GM21447 (cell line): ENCODE data around the gene NPVF.

ENCODE experiments used
- ATAC-seq: cut with Tn5 transposase; IDR thresholded peaks from one replicate; pipeline ENCODE4 v1.9.1; 2021; ENCODE audit not compliant: unreplicated experiment

Gene NPVF

DNA sequence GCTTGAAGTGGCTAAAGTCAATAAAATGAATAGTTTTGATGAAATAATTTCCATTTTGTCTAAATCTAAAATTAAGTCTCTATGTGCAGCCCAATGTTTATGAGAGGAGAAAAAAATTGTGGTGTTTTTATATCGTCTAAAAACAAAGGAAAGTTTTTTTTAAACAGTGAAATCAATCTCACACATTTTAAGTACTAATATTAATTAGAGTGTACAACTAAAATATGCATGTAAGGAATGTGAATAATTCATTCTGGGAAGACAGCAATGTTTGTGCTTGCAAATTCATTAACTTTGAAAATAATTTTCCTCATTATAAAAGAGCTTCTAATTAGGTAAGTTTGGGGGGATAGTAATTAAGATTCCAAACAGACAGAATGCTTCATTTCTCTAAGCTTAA is at the start of gene NPVF:
TSS of gene NPVF (minus strand) at position 101 of the 400 bp plus-strand sequence. CDS start at position 54, 47 bp downstream.
- ATAC-seq = no peak

DNA sequence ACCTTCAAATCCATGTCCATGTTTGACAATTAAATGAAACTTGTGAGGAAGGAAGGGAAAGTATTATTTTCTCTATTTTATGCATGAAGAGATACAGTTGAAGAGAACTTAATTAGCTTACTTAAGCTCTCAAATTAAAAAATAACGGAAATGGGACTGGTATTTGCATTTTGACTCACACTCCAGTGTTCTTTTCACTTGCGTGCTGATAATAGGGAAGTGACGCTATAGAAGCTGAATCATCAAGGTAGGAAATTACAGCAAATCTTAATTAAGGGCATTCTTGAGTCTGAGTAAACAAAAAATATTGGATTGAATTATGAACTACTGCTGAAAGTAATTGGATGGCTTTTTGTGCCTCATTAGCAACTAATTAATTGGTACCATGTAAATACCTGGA is 44.0 kb upstream of the NPVF start:
- no peak for ATAC-seq

DNA sequence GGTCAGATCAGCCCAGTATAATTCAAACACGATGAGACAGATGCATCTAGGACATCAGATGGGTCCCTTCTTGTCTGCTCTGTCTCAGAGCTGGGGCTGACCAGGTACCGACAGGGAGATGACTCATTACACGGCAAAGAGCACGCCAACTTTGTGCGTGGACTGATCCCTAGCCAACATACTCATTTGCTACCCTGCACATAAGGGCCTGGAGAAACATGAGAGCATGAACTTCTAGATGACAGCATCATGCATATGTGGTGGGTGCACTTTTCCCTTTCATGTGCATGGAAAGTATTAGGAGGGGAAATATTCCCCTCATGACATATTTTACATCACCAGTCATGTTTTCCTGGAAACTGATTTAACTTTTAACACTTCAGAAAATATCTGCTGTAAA is 35.1 kb upstream of the NPVF start:
- no peak for ATAC-seq

DNA sequence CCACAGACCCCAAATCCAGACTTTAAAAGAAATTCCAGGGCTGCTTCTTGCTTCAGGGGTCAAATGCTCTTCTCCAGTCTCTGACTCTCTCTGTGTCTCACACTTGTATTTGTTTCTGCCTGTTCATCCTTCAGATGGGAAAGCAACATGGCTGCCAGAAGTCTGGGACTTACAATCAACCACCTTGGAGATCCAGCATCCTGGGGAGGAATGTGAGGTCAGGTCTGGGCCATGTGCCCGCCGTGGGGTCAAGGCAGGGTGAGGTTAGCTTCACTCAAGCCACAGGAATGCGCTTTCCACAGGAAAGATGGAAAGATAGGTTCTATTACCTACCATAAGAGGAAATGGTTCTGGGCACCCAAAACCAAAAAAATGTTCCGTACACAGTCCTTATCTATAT is 34.3 kb upstream of the NPVF start:
- no peak for ATAC-seq

DNA sequence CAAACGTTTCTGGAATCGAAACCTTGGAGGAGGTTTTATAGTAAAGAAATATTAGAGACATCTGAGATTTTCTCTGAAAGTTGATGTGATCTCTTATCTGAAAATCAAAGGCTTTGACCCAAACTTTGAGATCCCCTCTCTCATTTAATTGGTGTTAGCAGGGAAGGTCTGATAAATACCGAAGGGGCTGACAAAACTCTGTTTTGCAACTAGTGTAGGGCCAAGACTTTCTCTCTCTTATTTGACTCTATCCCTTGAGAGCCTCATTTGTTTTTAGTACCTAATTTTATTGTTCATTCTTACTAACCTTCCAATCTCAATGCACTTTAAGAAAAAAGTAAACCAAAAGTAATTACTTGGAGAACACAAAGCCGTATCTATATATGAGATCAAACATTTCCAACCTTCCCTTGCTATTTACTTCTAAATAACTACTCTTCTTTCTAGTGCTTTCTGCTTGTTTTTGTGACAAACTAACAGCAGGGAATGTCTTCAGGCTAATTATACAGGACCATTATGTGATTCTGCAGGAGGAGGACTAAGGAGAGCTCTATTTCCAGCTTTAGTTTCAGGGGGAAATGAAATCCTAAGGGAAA is 33.4 kb upstream of the NPVF start:
- no peak for ATAC-seq

DNA sequence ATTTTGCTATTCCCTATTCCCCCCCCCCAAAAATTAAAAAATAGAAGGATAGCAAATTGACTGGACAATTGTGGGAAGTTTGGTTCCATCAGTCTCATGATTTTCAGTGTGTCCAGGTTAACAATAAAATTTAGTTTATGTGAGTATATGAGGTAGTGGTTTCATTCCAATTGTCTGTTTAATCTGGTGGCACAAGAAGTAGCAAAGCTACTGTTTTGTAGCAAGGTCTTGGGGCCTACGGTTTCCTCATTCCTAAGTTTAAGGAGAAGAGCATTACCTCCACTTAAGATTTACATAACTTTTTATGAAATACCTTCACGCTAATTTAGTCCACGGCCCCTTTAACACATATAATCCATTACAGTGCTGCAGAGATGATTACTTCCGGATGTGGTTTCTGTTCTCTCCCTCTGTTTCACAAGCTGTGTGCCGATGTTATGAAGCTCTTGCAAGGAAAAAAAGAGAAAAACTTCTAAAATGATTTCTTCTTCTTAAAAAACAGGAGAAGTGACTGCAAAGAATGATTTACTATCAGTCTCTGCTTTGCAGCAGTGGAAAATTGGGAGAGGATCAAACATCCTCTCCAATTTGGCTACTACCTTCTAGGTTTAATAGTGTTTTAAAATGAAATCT is 32.7 kb upstream of the NPVF start:
- no peak for ATAC-seq

GRCh38 chr7:25259487-25260243 is 31.4 kb upstream of the NPVF start:
- peak; percentile 81 for ATAC-seq

GRCh38 chr7:25256333-25256819 is 28.1 kb upstream of the NPVF start:
- no peak for ATAC-seq

- no peak for ATAC-seq
Observed at GRCh38 chr7:25255611-25256332, 27.5 kb upstream of the NPVF start.

GRCh38 chr7:25254604-25255003 is 26.3 kb upstream of the NPVF start:
- ATAC-seq = no peak

- ATAC-seq = no peak
Observed at GRCh38 chr7:25253714-25254113, 25.4 kb upstream of the NPVF start.

DNA sequence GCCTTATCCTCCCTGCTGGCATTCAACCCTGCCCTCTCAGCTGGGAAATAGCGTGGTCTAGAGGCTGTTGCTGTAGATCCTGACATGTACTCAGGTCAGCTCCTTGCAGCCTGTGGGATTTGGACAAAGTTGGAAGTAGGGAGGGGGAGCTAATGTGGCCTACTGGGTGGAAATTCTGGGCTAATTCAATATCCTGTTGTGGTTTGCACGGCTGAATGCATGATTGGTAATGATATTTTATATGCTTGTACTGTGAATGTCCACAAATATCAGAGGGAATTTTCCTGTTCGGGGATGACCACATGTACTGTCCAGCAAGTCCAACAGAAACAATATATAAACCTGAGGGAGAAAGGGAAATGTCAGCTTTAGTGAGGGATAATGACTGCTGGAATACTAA is 22.1 kb upstream of the NPVF start:
- ATAC-seq = no peak

DNA sequence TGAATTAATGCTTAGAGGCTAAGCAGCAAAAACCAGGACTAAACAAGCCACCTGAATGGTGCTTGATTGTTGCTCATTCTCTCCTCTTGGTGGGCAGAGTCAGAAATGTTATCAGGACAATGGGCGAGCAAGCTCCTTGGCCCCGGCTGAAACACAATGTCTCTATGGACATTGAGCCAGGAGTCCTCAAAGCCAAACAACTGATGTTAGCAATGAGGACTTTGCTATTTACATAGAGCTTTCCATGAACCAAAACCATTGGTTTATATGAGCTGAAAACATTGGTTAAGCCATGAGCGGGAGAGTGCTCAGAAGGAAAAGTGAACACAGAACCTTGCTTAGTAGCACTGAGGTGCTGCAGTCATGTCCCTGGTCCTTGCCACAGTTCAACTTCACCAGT is 21.5 kb upstream of the NPVF start:
- no peak for ATAC-seq

DNA sequence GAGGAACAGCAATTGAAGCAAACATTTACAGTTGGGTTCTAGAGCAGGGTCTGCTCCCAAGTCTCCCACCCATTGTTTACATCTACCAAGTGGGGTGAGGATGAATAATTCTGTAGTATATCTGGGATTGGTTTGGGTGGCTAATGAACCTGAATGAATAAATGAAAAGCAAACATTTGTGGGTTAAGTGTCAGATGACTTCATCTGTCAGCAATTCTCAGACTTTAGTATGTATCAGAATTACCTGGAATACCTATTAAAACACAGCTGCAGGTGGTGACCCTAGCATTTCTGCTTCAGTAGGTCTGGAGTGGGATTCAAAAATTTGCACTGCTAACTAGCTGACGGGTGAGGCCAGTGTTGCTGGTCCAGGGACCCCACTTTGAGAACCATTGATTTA is 18.0 kb upstream of the NPVF start:
- ATAC-seq = no peak

DNA sequence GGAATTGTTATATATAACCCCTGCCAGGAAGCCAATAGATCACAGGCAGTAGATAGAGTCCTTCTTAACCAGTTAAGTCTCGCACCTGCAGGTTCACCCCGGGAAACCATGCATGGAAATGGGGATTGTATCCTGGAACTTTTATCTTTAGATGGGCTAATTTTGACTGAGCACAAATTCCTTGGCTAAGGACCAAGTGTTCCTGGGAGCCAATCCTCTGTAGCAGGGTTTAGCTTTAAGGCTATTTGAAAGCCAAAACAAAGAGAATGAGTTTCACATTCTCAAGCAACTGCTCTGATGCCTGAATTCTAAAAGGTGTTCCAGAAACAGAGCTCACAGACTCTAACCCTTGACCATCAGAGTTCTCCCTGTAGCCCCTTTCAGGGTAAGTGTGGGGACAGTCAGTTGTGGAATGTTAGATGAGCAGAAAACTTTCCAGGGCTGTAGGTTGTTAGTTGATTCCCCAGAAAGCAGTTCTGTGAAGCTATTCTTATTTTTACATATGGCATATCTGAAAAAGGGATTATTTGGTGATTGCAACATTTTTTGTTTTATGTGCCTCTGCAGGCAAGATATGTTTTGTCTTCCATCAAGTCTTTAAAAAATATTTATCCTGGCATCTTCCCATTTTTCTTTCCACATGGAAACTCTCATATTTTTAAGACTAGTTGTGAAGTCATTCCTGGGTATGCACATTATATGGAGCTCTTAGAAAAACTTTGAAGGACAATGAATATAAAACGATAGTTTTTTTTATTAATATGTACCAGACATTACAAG is 16.2 kb upstream of the NPVF start:
- no peak for ATAC-seq

- no peak for ATAC-seq
Observed at GRCh38 chr7:25242678-25243077, 14.4 kb upstream of the NPVF start.

- no peak for ATAC-seq
Observed at GRCh38 chr7:25240896-25241295, 12.6 kb upstream of the NPVF start.

GRCh38 chr7:25240340-25240739 is 12.1 kb upstream of the NPVF start:
- no peak for ATAC-seq

DNA sequence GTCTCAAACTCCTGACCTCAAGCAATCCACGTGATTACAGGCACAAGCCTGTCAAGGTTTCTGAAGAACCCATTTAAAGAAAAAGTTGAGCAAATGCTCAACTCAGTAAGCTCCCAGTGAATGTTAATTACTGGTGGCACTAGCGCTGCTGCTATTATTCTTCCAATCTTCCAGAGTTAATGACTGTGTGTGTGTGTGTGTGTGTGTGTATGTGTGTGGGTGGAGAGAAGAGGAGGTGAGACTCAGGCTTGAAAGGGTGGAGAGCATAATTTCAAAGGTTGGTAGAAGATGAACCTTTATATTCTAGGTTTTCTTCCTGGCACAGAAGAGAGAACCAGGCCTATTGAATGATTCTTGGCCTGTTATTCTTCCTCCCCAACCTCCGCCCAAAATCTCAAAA is 11.6 kb upstream of the NPVF start:
- no peak for ATAC-seq

DNA sequence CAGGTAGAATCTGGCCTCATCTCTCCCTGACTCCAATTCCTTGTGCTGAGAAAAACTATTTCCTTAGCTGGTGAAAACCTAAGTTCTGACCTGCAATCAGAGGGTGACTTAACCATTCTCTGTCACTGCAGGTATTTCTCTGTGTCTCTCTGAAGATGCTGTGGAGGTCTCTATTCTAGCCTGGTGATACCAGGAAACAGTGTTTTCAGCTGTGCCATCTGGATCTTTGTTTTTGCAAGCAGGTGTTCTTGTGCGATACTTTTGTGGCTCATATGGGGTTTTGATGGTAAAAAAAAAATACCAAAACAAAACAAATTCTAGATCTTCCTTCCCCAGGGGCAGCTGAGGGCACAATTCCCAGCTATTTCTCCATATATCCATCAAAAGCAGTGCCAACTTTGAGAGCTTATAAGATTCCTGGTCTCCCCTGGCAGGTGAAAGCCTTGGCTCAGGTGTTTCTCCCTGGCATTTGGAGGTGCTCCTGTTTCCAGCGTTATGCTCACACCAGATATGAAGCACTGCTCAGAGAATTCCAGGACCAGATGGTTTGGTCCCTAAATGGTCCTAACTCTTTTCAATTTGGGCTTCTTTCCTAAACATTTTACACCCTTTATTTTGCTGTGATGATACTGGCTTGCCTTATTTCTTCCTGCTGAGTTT is 9.9 kb upstream of the NPVF start:
- no peak for ATAC-seq
